Hematopoietic multipotent progenitor cell treated with erythropoietin and hydrocortisone succinate and interleukin-3 and kit ligand, for 17 days (in vitro differentiated cells): ENCODE data around the gene PRKG1.
"Not testable (repeated sequence)": the region's sequence is repeated elsewhere in the genome, so short reads cannot be mapped to it uniquely, and the experiment has no call there.

ENCODE experiments used
- DNase-seq: peaks from one replicate; pipeline ENCODE4 v3.0.0-alpha.2; 2015; ENCODE audit warnings: low spot score

PRKG1 gene

GRCh38 chr10:51227897-51228713, 153.8 kb downstream of the PRKG1 start:
- DNase-seq = no peak

DNA sequence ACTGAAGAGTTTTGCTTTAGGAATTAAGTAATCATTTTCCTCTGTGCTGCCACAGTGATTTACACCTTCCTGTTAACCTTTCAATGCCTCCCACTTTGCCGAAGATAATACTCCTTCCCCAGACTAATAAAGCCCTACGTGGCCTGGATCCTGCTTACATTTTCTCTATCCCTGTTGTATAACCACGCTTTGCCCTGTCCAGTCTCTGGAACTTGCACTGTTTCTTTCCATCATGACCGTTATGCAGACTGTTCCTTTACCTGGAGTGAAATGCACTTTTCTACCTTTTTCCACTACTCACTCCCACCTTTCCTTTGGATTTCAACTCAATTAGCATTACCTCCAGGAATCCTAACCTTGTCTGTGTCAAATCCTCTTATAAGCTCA, 154.4 kb downstream of the PRKG1 start:
- no peak for DNase-seq

DNA sequence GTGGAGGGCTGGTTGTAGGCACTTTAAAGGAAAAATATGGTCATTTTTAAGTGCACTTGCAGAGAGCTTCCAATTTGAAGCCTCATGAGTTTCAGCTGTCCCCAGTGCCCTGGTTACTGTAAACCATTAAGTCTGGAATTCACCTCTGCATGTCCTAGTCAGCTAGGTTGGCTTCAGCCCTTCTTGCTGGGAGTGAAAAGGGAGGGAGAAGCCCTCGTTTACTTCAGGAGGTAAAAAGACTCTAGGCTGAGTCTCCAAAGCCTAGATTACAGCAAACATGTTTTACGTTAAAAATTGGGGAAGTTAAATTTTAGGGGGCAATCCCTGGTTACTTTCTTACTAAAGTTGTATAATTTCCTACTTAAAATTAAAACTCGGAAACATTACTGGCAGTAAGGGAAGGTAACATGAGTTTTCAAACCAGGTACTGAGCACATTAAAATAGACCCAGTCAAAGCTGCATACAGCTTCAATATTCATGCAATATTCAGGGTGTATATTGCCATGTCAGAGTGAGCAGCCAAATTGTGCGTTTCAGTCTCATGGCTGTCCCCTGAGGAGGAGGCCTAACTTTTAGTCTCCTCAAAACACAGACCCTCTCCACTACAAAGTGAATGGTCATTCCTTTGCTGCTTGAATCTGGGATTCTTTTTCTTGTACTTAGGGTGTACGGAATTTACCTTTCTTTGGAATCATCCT, 156.7 kb downstream of the PRKG1 start:
- no peak for DNase-seq

- no peak for DNase-seq
Measured at GRCh38 chr10:51231754-51232153, 157.5 kb downstream of the PRKG1 start.

GRCh38 chr10:51233337-51234100, 159.2 kb downstream of the PRKG1 start:
- no peak for DNase-seq

GRCh38 chr10:51235865-51236264, 161.6 kb downstream of the PRKG1 start:
- DNase-seq = no peak

GRCh38 chr10:51239006-51239405, 164.7 kb downstream of the PRKG1 start:
- DNase-seq = no peak

DNA sequence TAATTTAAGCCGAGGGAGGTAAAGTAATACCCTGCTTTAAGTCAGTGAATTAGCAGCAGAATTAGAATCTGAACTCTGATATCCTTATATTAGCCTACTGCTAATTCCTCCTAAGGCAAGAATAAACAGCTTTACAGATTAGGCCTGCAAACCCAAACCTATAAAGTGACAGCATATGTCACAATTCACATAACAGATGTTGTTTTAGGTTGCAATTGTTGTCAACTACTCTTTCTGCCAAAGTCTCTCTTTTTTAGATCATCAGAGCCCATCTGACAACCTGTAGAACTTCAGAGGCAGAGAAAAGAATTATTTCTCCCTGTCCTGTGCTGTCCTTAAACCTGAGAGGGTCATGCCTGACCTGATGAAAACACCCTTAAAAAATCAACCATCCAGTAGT, 167.2 kb downstream of the PRKG1 start:
- DNase-seq = no peak

GRCh38 chr10:51242393-51242792, 168.1 kb downstream of the PRKG1 start:
- DNase-seq = no peak

DNA sequence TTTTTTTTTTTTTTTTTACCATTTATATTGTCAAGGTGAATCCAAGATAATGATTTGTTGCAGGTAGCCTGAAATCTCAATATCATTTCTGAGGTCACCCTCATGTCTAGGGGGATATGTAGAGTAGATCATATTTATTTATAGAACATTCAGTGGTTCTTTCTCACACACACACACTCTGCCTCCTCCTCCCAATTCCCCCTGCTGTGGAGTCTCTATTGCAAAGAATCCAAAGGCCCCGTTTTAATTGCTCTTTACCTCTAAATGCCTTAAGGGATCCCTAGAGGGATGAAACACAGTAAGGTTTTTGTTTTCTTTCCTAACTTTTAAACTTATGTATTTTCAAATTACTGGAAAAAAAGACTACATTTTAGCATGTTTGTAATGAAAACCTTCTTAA, 170.0 kb downstream of the PRKG1 start:
- DNase-seq = no peak

GRCh38 chr10:51244748-51245490, 170.6 kb downstream of the PRKG1 start:
- DNase-seq = no peak

- DNase-seq = no peak
Measured at GRCh38 chr10:51246156-51246555, 171.9 kb downstream of the PRKG1 start.

- no peak for DNase-seq
Measured at GRCh38 chr10:51250278-51250920, 176.1 kb downstream of the PRKG1 start.

GRCh38 chr10:51251110-51251509, 176.8 kb downstream of the PRKG1 start:
- no peak for DNase-seq

DNA sequence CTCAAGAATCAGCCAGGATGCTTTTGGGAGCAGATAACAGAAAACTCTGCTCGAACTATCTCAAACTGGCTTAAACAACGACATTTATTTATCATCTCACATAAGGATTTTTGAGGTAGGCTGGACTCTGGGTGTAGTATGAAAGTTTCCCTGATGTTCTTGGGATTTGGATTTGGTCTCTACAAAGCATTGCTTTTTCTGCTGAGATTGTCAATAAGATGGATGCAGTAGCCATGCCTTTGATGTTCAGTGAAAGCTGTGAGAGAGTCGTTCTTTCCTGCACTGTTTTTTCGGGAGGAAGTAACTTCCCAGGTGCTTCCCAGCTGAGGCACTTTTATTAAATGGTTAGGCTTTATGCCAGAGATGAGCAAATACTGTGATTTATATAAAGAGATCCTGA, 181.1 kb downstream of the PRKG1 start:
- DNase-seq = no peak

- DNase-seq = no peak
Measured at GRCh38 chr10:51257511-51258248, 183.4 kb downstream of the PRKG1 start.

- DNase-seq = no peak
Measured at GRCh38 chr10:51260376-51260775, 186.1 kb downstream of the PRKG1 start.

DNA sequence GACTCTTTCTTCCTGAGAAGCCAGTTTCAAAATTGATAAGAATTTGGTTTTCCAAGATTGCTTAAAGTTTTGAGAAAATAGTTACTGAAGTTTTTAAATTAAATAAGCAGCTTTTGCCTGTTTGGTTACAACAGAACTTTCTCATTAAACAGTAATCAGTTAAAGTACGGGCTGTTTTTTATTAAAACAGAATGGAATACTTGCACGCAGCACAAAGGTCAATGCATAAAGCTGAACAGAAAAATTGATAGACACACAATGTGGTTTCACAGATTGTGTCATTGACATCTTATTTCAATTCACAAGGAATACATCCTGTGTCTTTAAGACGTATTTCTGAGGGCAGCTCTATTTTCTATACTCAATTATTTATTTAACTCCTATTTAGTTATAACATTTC, 192.2 kb downstream of the PRKG1 start:
- DNase-seq = no peak

GRCh38 chr10:51267980-51268570, 193.8 kb downstream of the PRKG1 start:
- DNase-seq = not testable (repeated sequence)

DNA sequence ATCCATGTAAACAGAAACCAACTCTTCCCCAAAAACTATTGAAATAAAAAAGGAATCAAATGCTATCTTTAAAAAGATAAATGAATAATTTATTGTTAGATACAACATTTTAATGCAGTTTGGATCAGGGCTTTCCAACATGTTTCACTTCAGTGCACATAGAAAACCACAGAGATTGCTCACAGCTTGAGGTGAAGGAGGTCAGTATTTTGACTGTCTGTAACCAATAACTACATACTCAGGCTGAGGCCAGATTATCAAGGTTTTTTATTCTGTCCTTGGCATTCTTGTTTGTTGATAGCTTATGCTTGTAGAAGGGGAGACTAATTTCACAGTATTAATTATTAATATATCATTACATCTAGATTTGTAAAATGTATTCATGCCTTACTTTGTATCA, 195.5 kb downstream of the PRKG1 start:
- no peak for DNase-seq
